Testis (tissue), 2 donors: ENCODE data around the gene CLEC12A.

Source experiments
- CTCF ChIP-seq, 3 experiments: fragments of 450-650 bp in 2 of 3; fragments of 200-600 bp in 1 of 3; sonication (generic) in 1 of 3; IDR thresholded peaks; one replicate each; pipeline ENCODE4 v1.5.1; 2016 to 2019; ENCODE audit warnings: antibody characterized with exemption in 3 of 3, mild to moderate bottlenecking in 2 of 3, moderate library complexity in 1 of 3
- POLR2A ChIP-seq: fragments of 450-650 bp; IDR thresholded peaks from one replicate; pipeline ENCODE4 v1.6.1; 2017; ENCODE audit warnings: antibody characterized with exemption, mild to moderate bottlenecking, moderate library complexity

- no peak for TF ChIP-seq CTCF (IDR thresholded peaks at IDR 0.05)
- no peak for TF ChIP-seq POLR2A
Measured at GRCh38 chr12:9931245-9931644, 40.0 kb upstream of the CLEC12A start.
